Sciatic nerve (tissue), 2 donors: ENCODE measurements around the gene TMEM256. TPM values are rescaled to one million over a fixed set of nuclear protein-coding genes. Genes with fewer than 3 reads are reported as not detected.

Experiments
- ATAC-seq: fragments of 200-7000 bp; cut with Tn5 transposase; one replicate; pipeline ENCODE4 v1.9.1; 2020; ENCODE audit warnings: mild to moderate bottlenecking, moderate library complexity
- DNase-seq: peaks from one replicate; pipeline ENCODE4 v3.0.0-alpha.2; 2020; ENCODE audit warnings: low spot score
- intact Hi-C: fragments of 100-400 bp; cut with DNase I; formaldehyde crosslinking; loops from one replicate; pipeline ENCODE4 v1.14.2; 2022
- total RNA-seq: library from RNA; stranded (reverse); fragmentation: NEBNext Ultra II Directional; extraction: Animal tissue kit (Norgen Biotek cat#: 25700); gene quantifications from one replicate; pipeline ENCODE4 v1.2.1, GENCODE V29; 2021
- donor health status: DM: no; HTN: no; CAD: no.
- donor health status: DM: no; HTN: no; CAD: no.

Gene TMEM256
- total RNA-seq, 1 donor from 2014 or later, result 75.0 TPM

DNA sequence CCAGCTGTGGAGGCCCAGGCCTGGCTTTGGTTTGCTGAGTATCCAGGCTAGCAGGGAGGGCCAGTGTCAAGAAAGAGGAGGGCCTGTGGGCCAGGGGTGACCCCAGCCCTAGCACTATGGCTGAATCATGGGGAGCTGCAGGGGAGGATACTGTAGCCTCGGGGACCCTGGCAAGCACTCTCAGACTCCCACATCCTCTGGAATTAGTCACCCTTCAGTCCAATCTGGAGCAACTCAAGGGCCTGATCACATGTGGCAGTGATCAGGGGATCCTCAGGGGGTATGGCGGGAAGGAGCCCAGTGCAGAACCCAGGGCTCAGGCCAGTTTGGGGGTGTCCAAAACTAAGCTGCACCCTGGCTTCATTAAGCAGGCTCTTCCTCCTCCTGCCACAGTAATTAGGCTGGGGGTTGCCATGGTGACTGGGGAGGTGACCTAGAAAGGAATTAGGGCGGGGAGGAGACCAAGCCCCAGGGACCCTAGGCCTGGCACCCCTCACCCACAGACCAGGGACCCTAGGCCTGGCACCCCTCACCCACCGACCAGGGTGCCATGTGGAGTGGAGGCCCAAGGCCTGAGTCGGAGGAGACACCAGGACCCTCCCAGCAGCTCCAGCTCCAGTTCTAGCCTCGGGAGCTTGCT lies 9.6 kb upstream of the TMEM256 start:
- no peak for DNase-seq
- peak; percentile 39 for ATAC-seq
- intact Hi-C loops, result no loop called here

DNA sequence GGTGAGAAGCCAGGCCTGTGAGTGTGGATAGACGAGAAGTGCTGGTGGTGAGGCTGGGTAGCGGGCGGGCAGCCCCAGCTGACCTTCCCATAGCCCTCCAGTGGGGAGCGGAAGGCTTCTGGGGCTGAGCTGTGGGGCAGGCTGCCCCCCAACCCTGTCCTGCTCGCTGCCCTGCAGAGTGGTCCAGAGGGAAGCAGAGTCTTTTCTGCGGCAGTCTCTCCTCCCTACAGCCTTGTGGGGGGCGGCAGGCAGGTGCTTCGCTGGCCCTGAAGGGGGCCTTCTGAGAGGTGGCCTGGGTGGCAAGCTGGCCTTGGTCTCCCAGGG lies 7.5 kb upstream of the TMEM256 start:
- intact Hi-C loops, result no loop called here
- no peak for ATAC-seq
- DNase-seq, result no peak

DNA sequence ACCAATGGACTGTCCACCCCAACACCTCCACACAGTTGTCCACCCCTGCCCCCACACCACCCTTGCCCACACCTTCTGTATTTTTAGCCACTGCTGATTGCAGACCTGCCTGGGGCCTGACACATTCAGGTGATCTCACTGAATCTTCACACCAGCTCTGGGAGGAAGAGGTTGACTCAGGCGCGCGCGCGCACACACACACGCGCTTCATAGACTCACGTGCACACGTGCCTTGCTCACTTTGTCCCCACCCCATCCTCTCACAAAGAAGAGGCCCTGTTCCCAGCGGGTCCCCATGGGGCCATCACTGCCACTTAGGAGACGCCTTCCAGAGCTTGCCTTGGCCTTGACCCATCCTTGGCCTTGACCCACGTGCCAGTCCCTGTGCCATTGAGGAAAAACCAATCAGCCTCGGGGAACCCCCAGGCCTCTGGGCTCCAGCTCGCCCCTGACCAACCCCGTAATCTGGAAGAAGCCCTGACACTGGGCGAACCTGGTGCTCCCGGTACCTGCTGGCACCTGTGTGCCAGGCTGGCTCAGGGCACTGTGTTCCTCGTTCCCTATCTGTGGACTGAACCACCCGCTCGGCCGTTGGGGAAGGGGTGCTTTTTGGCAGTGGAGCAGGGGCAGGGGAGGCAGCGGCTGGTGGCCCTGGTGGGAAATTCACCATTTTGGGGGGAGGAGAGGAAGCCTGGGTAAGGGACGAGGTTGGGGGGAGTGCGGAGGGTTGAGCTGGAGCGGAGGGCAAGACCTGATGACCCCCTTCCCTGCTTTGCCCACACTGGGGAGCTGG lies 6.9 kb upstream of the TMEM256 start:
- DNase-seq, result no peak
- intact Hi-C loops, result no loop called here
- no peak for ATAC-seq

DNA sequence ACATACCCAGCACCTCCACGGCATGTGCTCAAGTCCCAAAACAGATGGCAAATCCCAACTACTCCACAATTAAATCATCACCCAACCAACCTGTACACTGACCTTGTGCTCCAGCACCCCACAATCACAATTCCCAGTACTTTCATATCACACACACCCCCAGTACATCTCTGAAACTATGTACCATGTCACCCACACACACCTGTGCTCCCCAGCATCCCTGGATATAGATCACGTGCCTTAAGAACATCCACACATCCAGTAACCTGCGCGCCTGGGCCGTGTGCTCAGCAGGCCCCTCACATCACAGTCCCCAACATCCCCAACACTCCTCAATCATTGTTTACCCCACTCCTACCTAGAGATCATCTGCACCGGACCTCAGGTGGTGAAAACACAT lies 5.8 kb upstream of the TMEM256 start:
- intact Hi-C loops, result no loop called here
- ATAC-seq (no peak), DNase-seq (no peak)

DNA sequence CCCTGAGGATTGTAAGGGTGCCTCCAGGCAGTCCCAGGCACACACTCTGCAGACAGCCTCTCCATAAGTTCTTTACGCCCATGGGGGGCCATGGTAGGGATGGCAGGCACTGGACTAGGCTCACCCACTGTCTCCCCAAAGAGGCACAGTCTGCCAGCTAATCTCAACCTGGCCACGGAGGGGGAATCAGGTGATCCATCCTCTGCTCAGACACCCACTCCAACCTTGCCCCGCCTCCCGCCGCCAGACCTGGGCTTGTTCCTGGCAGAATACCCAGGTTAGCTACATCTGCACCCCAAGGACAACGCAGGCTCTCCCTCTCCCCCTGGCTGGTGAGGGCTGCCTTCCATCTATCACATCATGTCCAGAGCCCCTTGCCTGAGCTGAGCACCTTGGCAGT lies 5.0 kb upstream of the TMEM256 start:
- DNase-seq (no peak), ATAC-seq (no peak)
- intact Hi-C loops, result no loop called here

DNA sequence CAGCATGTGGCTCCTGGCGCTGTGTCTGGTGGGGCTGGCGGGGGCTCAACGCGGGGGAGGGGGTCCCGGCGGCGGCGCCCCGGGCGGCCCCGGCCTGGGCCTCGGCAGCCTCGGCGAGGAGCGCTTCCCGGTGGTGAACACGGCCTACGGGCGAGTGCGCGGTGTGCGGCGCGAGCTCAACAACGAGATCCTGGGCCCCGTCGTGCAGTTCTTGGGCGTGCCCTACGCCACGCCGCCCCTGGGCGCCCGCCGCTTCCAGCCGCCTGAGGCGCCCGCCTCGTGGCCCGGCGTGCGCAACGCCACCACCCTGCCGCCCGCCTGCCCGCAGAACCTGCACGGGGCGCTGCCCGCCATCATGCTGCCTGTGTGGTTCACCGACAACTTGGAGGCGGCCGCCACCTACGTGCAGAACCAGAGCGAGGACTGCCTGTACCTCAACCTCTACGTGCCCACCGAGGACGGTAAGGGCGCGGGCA lies 4.4 kb upstream of the TMEM256 start:
- intact Hi-C loops, result no loop called here
- ATAC-seq (no peak), DNase-seq (no peak)

DNA sequence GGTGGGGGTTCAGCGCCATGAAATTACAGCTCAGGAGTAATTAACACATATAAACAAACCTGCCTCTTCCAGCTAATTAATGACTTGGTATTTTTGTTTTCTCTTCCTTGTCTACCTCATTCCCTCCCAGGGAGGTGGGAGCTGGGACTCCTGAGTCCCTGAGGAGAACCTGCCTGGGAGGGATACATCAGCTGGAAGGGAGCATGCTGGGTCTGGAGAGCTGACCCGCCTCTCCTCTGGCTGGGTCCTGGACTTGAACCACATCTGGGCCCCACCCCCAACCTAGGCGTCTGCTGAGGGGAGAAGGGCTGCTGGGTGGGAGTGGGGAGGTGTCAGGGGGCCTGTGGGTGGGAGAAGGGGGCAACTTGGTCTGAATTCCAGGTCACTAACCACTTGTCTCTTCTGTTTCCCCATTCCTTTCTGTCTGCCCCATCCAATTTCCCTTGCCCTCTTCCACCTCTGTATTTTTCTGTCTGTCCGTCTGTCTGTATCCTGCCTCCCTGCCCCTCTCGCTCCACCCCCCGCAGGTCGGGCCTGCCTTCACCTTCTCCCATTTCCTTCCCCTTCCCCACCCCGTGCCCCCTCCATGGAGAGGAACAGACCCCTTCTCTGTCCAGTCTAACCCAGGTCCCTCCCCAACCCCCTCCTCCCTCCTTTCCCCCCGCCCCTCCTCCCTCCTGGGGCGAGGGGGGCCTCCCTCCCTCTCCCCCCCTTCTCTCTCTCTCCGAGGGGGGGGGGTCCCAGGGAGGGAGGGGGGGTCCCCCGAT lies 3.8 kb upstream of the TMEM256 start, which contains the start of gene NLGN2:
Gene NLGN2, plus strand, starts transcription at position 361 of the 767 bp plus-strand sequence. CDS start 411 bp downstream, outside the sequence.
- DNase-seq (no peak), ATAC-seq (no peak)
- intact Hi-C loops, result no loop called here

DNA sequence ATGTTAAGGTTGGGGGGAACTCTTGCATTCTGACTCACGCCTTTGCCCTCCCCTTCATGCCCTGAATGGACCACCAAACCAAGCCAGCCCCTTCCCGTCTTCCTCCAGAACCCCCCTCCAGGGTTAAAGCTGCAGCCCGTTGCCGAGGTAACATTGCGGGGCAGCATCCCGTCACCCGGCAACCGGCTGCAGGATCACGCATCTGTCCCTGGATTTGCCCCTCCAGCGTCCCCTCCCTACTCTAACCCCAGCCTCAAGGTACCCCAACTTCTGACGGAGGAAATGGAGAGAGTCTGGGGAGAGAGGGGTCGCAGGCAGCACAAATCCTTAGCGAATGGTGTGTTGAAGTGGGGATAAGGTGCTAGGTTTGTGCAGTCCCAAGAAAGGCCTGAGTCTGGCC lies 3.2 kb upstream of the TMEM256 start:
- ATAC-seq (no peak), DNase-seq (no peak)
- intact Hi-C loops, result no loop called here

DNA sequence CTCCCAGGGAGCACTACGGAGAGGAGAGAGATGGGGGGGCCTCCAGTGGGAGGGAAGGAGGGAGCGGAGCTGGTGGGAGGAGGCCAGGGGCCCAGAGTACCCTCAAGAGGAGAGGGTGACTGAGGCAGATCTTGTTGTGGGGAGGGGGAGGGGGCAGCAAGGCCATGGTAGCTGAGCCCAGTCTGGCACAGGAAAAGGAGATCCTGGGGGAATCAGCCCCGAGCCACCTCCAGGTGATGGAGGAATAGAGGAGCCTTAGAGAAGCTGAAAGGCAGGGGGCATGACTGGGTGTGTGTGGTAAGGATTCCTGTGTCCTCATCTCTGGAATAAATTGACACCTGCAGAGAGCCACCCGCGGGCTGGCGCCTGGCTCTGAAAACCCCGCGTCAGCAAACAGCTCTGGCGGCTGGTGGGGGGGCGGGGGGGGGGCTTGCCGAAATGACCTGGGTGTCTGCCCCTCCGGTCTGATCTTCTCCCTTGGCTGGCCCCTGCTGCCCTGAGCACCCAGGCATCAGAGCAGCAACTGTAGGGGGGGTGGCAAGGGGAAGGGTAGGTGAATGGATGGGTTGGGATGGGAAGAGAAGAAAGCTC lies 2.4 kb upstream of the TMEM256 start:
- no peak for DNase-seq
- ATAC-seq, result no peak
- intact Hi-C loops, result no loop called here

DNA sequence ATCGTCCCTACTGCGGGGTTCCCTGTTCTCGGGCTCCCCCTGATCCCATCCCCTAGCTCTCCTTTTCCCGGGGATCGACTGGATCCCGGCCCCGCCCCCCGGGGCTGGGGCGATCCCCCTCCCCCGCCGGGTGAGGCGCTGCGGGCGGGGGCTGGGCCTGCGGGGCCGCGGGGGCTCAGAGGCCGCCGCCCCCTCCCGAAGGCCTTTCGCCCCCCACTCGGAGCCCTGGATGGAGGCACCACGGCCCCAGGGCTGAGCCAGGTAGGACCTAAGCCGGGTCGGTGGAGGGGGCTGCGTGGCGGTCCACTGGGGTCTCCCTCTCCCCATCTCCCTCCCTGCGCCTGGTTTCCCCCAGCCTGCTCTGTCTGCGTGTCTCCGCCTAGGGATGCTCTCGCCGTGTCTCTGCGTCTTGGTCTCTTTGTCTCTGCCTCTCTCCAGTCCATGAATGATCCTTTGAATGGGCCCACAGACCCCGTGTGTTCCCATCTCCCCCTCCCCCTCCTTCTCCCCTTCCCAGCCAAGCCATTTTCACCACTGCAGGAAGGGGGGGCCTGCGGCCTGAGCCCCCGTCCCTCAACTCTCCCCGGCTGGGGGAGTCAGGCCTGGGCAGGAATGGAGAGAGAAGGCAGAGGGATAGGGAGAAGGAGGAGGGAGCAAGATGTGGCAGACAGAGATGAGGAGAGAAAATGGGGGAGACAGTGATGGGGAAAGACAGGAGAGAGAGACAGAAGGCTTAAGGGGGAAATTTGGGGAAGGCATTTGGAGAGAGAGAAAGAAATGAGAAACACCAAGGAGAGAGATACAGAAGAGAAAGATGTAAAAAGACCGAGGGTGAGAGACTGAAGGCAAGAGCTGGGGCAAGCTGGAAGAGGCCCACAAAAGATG lies 1.7 kb upstream of the TMEM256 start:
- ATAC-seq, result no peak
- intact Hi-C loops, result no loop called here
- DNase-seq, result peak; percentile 69

DNA sequence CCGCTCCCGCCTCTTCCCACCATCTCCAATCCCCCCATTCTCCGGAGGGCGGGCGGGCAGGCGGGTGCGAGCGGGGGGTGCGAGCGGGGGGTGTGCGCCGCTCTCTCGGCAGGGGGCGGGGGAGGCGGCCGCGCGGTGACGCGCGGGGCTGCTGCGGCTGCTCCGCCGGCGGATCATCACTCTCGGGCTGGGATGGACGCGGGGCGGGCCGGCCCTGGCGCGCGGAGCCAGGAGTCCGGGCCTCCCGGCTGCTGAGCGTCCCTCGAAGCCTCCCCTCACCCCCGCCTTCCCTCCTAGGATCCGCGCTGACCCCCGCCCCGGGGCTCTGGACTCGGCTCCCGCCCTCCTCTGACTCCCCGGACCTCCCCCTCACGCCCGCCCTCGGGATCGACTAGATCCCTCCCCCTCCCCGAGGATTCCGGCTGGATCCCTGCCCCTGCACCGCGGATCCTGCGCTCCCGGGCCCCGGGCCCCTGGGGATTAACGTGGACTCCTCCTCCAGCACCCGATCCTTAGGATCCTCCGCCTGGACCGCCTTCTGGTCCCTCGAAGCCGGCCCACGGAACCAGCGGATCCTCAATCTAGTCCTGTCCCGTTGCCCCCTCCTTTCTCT lies 946 bp upstream of the TMEM256 start:
- intact Hi-C loops, result no loop called here
- ATAC-seq (peak; percentile 55), DNase-seq (peak; percentile 90)

DNA sequence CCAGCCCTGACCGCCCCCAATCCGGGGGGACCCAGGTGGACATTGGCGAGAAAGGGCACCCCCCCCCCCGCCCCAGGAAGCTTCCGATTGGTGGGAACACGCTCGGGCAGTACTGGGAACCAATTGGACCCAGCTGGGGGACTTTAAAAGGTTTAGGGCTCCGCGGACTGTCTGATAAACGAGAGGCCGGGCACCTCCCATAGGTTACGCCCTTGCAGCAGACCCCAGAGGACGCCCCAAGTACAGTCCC lies 245 bp downstream of the TMEM256 start:
- intact Hi-C loops, result no loop called here
- ATAC-seq (peak; percentile 66), DNase-seq (no peak)

DNA sequence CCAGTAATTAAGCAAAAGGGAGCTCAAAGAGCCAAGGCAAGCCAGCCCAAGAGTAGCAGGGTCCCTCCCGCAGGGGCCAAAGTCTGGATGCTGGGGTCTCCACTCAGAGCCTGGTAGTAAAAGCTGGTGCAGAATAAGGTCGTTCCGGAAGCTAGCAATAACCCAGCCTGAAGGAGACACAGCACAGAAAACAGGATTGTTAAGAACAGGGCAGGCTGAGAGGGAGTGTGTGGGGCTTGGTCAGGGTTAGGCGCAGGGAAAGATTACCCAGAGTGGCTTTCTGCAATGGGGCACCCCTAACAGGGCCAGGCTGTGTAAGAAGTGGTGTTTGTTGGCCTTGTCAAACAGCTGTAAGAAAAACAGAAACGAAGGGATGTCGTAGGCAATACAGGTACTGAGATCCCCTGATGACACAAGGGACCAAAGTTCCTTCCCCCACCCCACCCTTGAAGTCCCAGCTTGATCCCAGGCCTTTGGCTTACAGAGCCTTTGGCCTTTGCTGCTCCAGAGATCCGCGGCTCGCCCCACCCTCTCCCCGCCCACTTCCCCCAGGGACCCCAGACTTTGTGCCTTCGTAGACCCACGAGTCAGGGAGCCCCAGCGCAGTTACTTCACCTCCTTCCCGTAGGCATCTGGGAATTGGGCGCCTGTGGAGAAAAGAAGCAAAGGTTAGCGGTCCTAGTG lies 712 bp downstream of the TMEM256 start:
- peak; percentile 84 for DNase-seq
- ATAC-seq, result peak; percentile 27
- intact Hi-C loops, result no loop called here

DNA sequence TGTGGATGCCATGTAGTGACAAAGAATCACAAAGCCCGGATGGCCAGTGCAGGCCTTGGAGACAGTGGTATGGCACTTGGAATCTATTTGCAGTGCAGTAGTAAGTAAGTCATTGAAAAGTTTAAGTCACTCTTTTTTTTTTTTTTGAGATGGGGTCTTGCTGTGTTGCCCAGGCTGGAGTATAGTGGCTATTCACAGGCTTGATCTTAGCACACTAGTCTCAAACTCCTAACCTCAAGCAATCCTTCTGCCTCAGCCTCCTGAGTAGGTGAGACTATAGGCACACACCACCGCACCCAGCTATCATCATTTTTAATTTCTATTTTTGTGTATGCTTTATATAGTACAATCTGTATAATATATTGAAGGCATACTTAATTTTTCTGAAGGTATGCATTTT lies 5.3 kb downstream of the TMEM256 start:
- DNase-seq (no peak), ATAC-seq (no peak)
- intact Hi-C loops, result no loop called here

DNA sequence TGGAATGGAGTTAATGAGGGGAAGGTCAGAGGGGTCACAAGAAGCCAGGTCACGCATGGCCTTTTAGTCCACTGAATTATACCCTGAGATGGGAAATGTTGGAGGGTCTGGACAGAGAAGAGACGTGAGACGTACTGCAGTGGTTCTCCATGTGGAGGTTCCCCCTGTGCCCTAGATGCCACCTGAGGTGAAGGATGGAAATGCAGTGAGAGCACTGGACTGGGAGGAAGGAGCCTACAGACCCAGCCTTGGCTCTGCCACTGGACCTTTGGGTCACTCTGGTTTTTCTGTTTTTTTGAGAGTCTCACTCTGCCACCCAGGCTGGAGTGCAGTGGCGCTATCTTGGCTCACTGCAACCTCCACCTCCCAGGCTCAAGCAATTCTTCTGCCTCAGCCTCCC lies 7.8 kb downstream of the TMEM256 start:
- intact Hi-C loops, result no loop called here
- DNase-seq (no peak), ATAC-seq (no peak)

DNA sequence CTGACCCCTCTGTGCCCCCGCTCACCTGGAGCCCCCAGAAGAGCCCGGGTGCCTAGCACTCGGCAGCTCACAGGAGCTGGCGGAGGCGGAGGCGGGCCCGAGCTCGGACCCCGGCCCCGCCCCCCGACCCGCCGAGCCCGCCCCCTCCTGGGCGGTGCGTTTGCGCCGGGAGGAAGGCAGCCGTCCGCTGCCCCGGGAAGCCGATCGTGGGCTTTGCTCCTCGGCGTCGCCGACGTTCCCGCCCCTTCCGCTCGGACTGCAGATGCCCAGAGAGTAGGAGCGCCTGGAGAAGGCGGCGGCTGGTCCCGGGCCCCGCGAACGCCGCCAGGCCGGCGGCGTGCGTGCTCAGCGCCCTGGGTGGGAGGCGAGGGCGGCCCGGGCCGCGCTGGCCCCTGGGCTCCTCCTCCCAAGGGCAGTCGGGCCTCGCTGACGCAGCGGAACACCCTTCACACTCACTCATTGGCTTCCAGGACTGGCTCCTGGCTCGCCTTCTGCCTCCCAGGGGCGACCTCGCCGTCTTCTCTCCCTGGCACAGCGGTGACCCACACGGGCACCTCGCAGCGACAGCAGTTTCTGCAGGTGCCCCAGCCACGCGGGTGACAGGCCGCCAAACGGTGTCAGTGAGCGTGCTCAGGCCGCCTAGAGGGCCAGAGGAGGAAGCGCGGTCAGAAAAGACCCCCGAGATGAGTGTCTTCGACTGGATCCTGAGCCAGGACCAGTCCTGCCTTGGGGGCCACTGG lies 9.3 kb downstream of the TMEM256 start, which contains the start of gene PLSCR3:
Gene PLSCR3, minus strand, starts transcription at position 74 of the 740 bp plus-strand sequence. CDS start 415 bp downstream, outside the sequence.
- ATAC-seq, result peak; percentile 93
- intact Hi-C loops, result no loop called here
- DNase-seq, result peak; percentile 93
